SU-DHL-6 (cell line): ENCODE measurements around the gene ZNF664.

Source experiments
- H2AFZ ChIP-seq: fragments of 200-600 bp; sonication (generic); 2 replicates; pipeline ENCODE4 v1.6.1; 2014; ENCODE audit warnings: low read depth, mild to moderate bottlenecking, moderate library complexity, mixed read lengths, antibody characterized with exemption, low read length; ENCODE audit not compliant: severe bottlenecking
- H3F3A ChIP-seq: fragments of 200-600 bp; shearing (Covaris generic); 2 replicates; pipeline ENCODE4 v1.6.0; 2016; ENCODE audit warnings: antibody characterized with exemption, mild to moderate bottlenecking; ENCODE audit not compliant: insufficient read depth
- H3K27ac ChIP-seq: fragments of 200-600 bp; sonication (generic); 2 replicates; pipeline ENCODE4 v1.5.1; 2016; ENCODE audit warnings: low read depth, mild to moderate bottlenecking, low read length, moderate library complexity, mixed read lengths
- H3K27me3 ChIP-seq: fragments of 200-600 bp; sonication (generic), shearing (Covaris generic); 2 replicates; pipeline ENCODE4 v1.6.0; 2014; ENCODE audit warnings: mild to moderate bottlenecking, low read length
- H3K36me3 ChIP-seq: fragments of 200-600 bp; sonication (generic); 2 replicates; pipeline ENCODE4 v1.6.1; 2014; ENCODE audit warnings: mild to moderate bottlenecking, low read length, mixed read lengths
- H3K4me2 ChIP-seq: fragments of 300-600, 200-600 bp; shearing (Covaris generic), sonication (generic); 2 replicates; pipeline ENCODE4 v1.6.0; 2014; ENCODE audit warnings: low read length, low read depth, mild to moderate bottlenecking; ENCODE audit not compliant: poor library complexity, severe bottlenecking
- H3K4me3 ChIP-seq: fragments of 200-600 bp; sonication (generic); 2 replicates; pipeline ENCODE4 v1.5.1; 2014; ENCODE audit warnings: antibody characterized with exemption, low read length, mild to moderate bottlenecking, mixed read lengths; ENCODE audit not compliant: insufficient read depth, poor library complexity, severe bottlenecking
- H3K79me2 ChIP-seq: fragments of 200-600 bp; sonication (generic); 2 replicates; pipeline ENCODE4 v1.6.1; 2014; ENCODE audit warnings: mild to moderate bottlenecking, low read length, moderate library complexity; ENCODE audit not compliant: insufficient read depth
- H3K9ac ChIP-seq: fragments of 200-600 bp; sonication (generic); 2 replicates; pipeline ENCODE4 v1.7.0; 2014; ENCODE audit warnings: mild to moderate bottlenecking, low read length
- H3K9me2 ChIP-seq: fragments of 200-600 bp; sonication (generic); replicated peaks from 2 replicates; pipeline ENCODE4 v1.6.1; 2014; ENCODE audit warnings: low read length; ENCODE audit not compliant: insufficient read depth
- H3K9me3 ChIP-seq: fragments of 200-600 bp; sonication (generic); 2 replicates; pipeline ENCODE4 v1.6.1; 2014; ENCODE audit warnings: low read length, mixed read lengths; ENCODE audit not compliant: insufficient read depth
- H4K20me1 ChIP-seq: fragments of 200-600 bp; sonication (generic); 2 replicates; pipeline ENCODE4 v1.6.1; 2014; ENCODE audit warnings: low read depth, mild to moderate bottlenecking, antibody characterized with exemption, low read length, moderate library complexity, mixed read lengths
- CTCF ChIP-seq: fragments of 200-600 bp; sonication (generic); IDR thresholded peaks from one replicate; pipeline ENCODE4 v1.5.1; 2017; ENCODE audit warnings: antibody characterized with exemption, mild to moderate bottlenecking, low read length, moderate library complexity; ENCODE audit not compliant: insufficient read depth, poor library complexity, severe bottlenecking
- EZH2phosphoT487 ChIP-seq: fragments of 200-600 bp; sonication (generic), shearing (Covaris generic); conservative IDR thresholded peaks from 2 replicates; pipeline ENCODE4 v1.6.1; 2018; ENCODE audit warnings: mild to moderate bottlenecking, antibody characterized with exemption, low read length, moderate library complexity, mixed read lengths

Gene ZNF664

GRCh38 chr12:123958462-123958861, 14.6 kb upstream of the ZNF664 start:
- H3K4me2 ChIP-seq: no peak overlapping the region
- H3K9ac ChIP-seq: no peak overlapping the region
- H3F3A ChIP-seq: no peaks in the 10 kb centered on the region
- no peaks in the 10 kb centered on the region for H3K9me2 ChIP-seq
- no peaks in the 10 kb centered on the region for H3K36me3 ChIP-seq
- H3K27ac ChIP-seq: no peak overlapping the region
- no peaks in the 10 kb centered on the region for H3K27me3 ChIP-seq
- no peaks in the 10 kb centered on the region for H4K20me1 ChIP-seq
- no peaks in the 10 kb centered on the region for H3K9me3 ChIP-seq
- no peak for TF ChIP-seq EZH2phosphoT487
- no peak for TF ChIP-seq CTCF
- H3K4me3 ChIP-seq: no peak overlapping the region
- no peak overlapping the region for H2AFZ ChIP-seq
- no peaks in the 10 kb centered on the region for H3K79me2 ChIP-seq

GRCh38 chr12:123958876-123959275, 14.1 kb upstream of the ZNF664 start:
- Histone ChIP-seq H3K27ac (no peak overlapping the region), H4K20me1 (no peaks in the 10 kb centered on the region), H3K79me2 (no peaks in the 10 kb centered on the region), H3K4me2 (no peak overlapping the region), H3K36me3 (no peaks in the 10 kb centered on the region), H3K9me2 (no peaks in the 10 kb centered on the region), H3K9ac (no peak overlapping the region), H3K4me3 (no peak overlapping the region), H3K27me3 (no peaks in the 10 kb centered on the region), H2AFZ (no peak overlapping the region), H3K9me3 (no peaks in the 10 kb centered on the region), H3F3A (no peaks in the 10 kb centered on the region)
- TF ChIP-seq EZH2phosphoT487 (no peak), CTCF (no peak)

- Histone ChIP-seq H3K9me3 (no peaks in the 10 kb centered on the region), H3K9me2 (no peaks in the 10 kb centered on the region), H3F3A (no peaks in the 10 kb centered on the region), H3K4me2 (no peak overlapping the region), H4K20me1 (no peaks in the 10 kb centered on the region), H3K27ac (no peak overlapping the region), H3K27me3 (no peaks in the 10 kb centered on the region), H3K9ac (no peak overlapping the region), H3K4me3 (no peak overlapping the region), H3K36me3 (no peaks in the 10 kb centered on the region), H2AFZ (no peak overlapping the region), H3K79me2 (no peaks in the 10 kb centered on the region)
- TF ChIP-seq CTCF (no peak), EZH2phosphoT487 (no peak)
These were observed 12.8 kb upstream of the ZNF664 start for GRCh38 chr12:123960029-123960735.
